Bone marrow (tissue), 2 donors: ENCODE data around the gene DNAH8.

Source experiments
- DNase-seq, 2 donors: peaks; one replicate each; lab custom pipeline; 2025; lab: John Stamatoyannopoulos, UW

Gene DNAH8

DNA sequence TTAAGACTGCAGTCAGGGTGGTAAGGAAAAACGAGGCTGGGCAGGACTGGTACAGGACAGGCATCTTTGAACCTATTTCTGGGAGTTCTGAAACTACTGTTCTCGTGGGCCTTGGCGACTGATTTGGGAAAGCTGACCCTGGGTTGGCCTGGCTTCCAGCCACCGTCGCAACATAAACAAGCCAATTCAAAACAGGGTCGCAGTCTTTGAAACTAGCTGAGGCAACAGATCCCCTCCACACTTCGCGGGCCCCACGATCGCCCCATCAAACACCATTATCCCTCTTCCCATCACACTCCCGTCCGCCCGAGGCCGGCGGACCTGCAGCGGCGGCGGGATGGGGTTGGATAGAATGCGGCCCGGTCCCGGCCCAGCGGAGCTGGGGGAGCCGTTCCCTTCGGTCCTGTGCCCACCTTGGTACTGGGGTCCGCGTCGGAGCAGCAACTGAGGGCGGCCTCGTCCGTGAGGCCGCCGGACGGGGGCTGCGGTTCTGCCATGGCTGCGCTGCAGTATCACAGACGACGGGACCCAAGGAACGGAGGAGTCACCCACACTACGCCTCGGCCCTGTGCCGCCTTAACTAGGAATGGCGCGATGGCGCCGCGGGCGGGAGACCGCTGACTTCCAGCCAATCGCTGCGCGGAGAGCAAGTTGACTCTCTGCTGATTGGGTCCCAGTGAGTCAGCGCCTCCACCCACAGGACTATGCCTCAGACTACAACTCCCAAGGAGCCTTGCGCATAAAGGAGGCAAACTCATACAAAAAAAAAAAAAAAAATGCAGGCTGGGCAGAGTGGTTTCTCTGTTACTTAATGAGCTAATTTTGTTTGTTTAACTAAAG, 12.3 kb upstream of the DNAH8 start, which contains the start of gene GLO1:
GLO1 (minus strand) TSS at position 588 of the 840 bp plus-strand sequence; CDS start at position 497, 91 bp downstream.
- DNase-seq = peak; percentile 79 to 94

DNA sequence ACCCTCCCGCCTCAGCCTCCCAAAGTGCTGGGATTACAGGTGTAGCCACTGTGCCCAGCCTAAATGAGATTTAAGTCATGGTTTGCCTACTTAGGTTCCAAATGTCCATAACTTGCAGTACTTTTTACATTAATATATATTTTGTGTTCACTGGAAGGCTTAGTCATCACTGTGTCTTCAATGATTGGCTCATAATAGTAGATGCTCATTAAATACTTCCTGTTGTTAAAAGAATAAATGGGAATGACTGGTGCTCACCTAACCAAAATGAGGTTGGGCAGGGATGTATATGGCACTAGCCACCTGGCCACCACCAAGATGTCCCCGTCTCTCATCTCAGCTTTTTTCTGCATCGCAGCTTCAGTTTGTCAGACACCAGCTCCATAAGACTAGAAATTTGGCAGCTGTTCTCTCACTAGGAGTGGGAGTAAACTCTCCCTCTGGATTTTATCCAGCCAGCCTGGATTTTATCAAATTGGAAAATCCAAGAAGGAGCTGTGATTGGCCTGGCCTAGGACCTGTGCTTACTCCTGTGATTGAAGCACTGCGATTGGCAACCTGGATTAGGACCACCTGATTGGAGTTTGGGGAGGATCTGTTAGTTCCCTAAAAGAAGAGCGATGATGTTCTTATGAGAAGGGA, 11.0 kb upstream of the DNAH8 start:
- no peak for DNase-seq

DNA sequence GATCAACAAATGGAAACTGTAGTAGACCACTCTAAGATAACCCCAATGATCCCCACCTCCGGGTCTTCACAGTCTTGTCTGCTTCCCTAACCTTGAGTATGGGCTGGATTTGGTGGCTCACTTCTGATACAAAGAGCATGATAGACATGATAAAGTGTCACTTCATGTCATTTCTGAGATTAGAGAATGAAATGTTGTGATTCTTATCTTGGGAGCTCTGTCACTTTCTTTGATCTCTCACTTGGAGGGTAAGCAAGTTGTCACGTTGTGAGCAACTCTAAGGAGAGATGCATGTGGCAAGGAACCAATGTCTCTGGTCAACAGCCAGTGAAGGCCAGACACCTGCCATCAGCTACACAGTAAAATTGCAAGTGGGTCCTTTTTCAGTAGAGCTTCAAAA, 9.2 kb upstream of the DNAH8 start:
- no peak for DNase-seq

DNA sequence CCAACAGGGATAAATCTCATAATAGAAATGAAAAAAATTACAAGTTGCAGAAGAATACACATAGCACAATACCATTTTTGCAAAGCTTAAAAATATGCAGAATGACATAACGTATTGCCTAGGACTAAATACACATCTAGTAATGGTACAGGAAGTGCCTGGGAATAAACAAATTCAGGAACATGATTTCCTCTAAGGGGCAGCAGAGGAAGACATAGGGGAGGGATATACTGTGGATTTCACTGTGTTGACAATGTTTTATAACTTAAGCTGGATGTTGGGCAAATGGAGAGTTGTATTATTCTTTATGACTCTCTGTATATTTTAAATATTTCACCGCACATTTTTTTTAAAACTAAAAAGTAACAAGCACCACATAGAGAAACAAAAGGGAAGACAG, 6.6 kb upstream of the DNAH8 start:
- DNase-seq = no peak

DNA sequence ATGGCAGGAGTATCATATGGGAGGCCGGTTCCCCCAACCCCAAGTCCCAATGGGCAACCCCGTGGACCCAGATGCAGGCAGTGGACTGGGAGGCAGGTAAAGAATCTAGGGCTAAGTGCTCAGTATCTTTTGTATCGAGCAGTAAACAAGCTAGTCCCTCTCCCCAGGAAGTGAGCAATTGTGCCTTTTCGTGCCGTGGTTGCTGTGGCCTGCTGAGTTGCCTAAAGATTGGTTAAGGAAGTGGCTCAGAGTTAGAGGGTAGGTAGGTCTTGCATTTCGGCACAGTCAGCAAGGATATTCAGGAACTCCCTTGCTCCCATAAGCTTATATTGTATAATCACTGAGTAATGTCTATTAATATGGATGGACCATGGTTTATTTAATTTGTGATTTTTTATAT, 1.3 kb upstream of the DNAH8 start:
- DNase-seq = no peak

DNA sequence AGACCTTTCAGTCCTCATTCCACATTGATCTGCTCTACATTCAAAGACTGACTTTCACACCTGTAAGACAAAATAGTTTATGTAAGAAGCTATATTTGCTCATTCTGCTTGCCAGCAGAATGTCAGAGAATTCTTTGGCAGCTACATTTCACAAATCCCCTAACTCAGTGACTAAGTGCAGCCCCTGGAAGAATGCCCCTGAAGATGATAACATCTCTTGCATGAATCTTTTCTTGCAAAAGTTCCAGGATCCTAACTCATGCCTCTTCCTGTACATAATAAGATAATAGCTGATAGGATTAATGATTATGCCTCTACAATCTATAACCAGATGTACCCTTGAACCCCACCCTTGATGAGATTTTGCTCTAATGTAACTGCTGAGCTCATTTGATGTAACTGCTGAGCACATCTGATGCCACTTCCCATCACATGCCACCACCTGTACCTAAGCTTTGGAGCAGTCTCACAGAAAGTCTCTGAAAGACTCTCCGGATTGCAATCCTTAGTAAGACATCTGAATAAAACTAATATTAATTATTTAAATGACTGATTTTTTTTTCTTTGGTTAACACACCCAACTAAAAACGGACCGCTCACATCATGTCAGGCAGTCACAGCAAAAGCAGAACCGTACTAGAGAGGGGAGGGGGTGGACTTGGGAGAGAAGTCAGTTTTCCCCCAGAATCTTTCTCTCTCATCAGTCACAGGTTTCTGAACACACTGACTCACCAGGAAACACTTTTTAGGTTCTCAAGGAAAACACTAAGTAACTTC, 684 bp upstream of the DNAH8 start:
- DNase-seq = no peak

DNA sequence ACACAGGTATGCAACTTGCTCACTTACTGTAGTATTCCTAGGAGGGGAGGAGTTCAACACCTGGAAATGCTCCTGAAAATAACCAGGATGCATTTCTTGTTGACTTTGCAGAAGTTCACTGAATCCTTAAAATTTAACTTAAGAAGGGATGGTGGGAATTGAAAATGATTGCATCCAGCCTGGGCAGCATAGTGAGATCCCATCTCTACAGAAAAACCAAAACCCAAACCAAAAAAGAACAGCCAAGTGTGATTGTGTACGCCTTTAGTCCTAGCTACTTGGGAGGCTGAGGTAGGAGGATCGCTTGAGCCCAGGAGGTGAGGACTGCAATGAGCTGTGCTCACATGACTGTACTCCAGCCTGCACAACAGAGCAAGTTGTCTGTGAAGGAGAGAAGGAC, 1.7 kb downstream of the DNAH8 start:
- no peak for DNase-seq

DNA sequence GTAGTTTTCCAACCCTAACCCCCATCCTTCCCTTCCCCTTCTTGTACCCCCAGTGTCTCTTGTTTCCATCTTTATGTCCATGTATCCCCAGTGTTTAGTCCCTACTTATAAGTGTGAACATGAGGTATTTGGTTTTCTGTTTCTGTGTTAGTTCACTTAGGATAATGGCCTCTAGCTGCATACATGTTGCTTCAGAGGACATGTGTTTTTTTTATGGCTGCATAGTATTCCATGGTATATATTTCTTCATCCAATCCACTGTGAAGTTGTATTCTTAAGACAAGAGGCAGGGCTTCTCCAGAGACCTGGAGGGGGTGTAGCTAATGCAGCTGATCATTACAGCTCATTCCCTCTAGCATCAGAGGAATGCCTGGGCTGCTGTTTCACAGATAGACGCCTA, 4.2 kb downstream of the DNAH8 start:
- no peak for DNase-seq

DNA sequence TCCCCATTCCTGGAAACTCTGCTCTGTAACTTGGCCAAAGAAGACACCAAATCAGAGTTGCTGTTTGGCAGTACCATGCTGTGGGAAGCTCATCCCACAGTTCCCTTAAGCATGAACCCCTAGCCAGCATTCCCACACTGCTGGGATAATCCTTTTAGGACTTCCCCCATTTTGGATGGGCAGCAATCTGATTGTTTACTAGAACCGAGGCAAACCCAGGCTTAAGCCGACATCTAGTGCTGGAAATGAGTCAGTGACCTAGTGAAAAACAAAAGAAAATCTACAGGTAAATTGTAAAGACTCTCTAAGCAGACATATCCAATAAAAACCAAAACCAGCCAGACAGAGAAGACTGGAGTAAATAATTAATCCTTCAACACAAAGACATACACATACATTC, 5.2 kb downstream of the DNAH8 start:
- DNase-seq = no peak

DNA sequence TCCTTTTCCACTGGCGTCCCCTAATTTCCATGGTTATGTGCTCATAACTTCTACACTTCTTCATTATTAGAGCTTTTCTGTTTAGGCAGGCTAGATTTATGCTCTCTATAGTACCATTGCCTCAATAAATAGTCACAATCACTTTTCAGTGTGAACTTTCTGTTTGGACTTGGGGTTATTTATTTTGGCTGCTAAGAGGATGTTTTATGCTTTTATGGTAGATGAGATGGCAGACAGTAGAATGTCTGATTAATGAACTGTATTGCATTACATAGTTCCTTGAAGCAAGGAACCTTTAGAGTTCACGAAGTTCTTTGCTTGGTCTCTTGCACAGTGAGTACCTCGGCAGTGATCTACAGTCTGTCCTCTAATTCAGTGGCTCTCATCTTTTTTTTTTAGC, 6.9 kb downstream of the DNAH8 start:
- DNase-seq = no peak

DNA sequence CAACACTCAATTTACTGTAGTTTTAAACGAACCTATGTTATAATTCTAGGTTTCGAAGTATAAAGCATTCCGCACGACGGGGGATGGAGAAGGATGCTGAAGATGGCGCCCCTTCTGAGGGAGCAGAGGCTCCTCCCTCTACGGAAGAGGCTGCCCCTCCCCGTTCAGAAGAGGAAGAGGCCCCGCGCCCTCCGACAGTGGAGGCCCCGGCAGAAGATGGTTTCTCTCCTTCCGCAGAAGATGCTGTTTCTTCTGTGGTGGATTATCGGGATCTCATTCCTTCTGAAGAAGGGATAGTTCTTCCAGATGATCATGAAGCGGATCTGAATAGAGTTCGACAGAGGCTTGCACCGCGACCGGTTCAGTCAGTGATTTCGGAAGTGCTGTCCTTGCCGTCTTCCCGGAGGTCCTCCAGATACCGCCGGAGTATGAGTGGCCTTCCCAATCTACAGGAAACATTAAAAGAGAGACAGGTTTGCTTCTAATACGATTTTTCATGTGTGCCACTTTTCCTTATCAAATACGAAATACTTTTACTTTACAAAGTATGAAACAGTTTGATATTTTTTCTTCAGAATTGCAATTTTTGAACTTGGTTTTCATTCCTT, 7.7 kb downstream of the DNAH8 start:
- DNase-seq = no peak

DNA sequence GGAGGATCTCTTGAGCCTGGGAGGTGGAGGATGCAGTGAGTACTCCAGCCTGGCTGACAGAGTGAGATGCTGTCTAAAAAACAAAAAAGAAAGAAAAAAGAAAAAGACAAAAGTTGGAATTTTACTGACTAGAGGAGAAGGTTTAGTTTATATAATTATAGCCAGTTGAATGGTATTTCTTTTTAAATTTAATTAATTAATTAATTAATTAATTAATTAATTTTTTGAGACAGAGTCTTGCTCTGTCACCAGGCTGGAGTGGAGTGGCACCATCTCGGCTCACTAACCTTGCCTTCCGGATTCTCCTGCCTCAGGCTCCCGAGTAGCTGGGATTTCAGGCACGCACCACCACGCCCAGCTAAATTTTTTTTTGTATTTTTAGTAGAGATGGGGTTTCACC, 8.7 kb downstream of the DNAH8 start:
- no peak for DNase-seq

DNA sequence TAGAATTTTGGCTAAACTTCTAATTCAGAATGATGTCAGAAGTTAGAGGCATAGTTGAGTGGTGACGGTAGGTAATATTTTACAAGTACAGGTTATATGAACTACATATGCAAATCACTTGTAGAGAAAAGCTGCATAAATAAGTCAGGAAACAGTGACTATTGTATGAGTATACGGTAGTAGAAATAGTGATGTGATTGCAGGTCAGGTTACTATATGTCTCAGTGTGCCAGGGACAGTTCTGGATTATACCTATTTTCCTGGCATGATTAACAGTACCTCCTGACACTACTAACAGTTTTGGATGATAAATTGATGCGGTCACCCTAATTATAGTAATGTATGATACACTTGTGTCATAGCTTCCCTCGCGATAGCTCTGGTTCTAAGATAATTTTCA, 9.2 kb downstream of the DNAH8 start:
- no peak for DNase-seq

DNA sequence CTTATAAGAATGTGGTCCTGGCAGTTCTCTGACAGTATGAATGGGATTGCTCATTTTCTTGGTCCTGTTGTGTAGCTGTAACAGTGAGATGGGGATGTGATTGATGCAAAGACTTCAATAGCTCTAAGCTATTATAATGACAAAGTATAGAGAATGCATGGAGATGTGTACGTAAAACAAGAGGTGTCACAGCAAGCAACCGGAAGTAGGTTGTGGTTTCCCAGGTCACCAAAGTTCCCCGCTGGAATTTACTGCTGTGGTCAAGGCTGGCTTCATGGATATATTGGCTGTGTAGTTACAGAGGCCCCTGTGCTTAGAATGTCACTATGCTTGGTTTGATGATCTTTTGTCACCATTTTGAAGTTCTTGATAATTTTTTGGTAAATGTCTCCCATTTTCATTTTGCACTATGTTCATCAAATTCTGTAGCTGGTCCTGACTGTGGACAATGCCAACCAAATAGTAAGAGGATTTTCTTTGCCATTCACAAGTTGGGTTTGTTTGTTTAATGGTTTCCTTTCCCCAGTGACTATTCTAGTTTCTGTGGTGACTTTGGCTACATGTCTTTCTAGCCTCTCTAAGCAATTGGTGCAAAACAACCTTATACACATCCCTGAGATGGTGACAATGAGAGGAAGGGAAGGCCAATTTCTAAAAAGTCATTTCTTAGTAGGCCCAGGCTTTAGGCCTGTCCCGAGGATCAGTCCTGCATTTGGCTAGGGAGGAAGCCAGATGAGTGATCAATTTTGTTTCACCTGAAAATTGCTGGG, 10.5 kb downstream of the DNAH8 start:
- no peak for DNase-seq

DNA sequence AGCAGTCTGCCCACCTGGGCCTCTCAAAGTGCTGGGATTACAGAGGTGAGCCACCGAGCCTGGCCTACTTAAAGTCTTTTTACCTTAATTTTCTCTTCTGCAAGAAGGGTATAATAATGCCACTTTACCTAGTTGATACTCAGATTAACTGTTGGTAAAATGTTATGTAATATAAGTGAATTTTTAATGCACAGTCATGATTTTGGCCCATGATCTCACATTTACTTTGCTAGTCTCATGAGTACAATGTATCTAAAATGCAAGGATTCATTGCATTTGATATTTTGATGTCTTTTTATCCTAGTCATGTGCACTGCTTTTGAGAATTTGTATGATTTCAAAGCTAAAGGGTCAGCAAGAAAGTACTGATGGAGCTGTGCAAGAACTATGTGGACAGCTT, 13.1 kb downstream of the DNAH8 start:
- no peak for DNase-seq

DNA sequence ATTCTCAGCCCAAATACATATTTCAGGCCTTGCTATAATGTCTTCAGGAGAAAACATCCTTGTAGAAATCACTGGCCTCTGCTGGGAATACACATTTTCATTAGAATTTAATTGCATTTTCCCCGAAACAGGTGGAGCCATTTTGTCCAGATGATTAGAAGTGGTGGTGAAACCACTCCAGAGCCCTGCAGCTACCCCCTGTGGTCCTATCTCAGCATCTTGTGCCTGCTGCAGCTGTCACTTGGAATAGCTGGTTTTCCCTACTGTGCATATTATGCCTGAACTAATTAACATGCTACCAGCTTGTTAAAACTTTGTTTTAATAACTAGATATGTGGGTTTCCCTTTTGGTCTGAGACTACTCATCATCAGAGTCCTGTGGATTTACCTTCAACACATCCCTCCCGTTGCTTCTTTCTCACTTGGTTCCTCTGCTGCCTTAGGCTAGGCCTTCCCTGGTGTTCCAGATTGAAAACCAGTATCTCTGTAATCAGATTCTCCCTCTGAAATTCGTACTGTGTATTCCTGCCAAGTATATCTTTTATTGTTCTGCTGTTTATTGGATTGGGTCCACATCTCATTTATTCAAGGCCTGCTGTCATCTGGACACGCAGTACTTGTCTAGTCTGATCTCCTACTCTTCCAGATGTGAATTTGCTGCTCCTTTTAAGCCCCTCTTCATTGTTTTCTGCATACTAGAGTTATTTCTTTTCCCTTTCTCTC, 15.2 kb downstream of the DNAH8 start:
- no peak for DNase-seq

DNA sequence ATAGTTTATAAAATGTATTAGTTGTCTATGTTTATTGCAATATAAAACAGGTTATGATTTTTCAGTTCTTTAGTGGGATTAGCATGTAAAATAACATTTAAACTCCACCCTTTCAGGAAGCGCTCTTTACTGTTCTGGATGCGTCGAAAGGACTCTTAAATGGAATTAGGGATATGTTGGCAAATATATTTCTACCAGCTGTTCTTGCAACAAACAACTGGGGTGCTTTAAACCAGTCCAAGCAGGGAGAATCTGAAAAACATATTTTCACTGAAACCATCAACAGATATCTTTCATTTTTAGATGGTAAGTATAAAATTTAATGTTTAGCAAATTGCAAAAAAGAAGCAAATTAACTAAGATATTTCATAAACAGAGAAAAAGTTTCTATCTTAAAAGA, 21.8 kb downstream of the DNAH8 start:
- DNase-seq = no peak

DNA sequence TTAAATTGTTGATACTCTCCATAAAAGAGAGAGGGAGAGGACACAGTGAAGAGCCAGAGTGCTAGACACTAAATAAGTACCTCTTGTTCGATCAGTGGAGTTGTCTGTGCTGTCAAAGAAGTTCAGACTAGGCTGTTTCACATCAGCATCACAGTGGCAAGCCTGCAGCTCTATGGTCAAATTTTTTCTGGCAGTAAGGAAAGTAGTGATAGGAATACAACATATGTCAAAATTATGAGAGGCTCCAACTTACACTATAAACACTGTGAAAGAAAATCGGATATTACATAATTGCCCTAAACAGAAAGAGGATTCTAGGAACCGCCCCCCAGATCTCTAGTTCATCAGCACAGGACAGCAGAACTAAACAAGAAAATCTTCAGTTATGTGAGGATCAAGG, 23.1 kb downstream of the DNAH8 start:
- no peak for DNase-seq

DNA sequence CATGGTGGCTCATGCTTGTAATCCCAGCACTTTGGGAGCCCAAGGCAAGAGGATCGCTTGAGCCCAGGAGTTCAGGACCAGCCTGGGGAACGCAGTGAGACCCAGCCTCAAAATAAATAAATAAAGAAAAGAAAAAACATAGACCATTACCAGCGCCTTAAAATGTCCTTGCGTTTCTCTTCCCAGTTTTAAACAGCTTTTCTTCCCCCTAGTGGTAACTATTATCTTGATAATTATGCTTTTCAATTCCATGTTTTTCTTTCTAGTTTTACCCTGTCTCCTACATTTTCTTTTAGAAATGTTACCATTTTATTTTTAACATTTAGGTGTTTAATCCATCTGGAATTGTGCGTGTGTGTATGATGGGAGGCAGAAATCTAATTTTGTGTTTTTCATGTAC, 24.4 kb downstream of the DNAH8 start:
- no peak for DNase-seq

DNA sequence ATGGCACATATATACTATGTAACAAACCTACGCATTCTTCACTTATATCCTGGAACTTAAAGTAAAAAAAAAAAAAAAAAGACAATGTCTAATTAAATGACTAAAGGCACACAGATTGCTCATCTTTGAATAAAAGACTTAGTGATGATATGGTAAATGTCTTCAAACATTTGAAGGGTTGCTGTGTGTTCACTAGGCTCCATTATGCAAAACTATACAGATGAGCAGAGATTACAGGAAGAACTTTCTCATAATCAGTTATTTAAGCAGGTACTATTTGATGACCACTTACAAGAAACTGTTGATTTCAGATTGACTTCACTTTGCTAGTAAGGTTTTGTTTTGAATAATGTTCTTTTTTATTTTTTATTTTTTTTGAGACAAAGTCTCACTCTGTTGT, 34.4 kb downstream of the DNAH8 start:
- no peak for DNase-seq
